Left lung (tissue), 10 donors: Measurements from ENCODE around the gene SLC45A2. TPM values are rescaled to one million over a fixed set of nuclear protein-coding genes. Genes with fewer than 3 reads are reported as not detected.
"Not testable (repeated sequence)": the region's sequence is repeated elsewhere in the genome, so short reads cannot be mapped to it uniquely, and the experiment has no call there.

ENCODE experiments used
- ATAC-seq: fragments of 200-7000 bp; cut with Tn5 transposase; one replicate; pipeline ENCODE4 v1.9.1; 2020; ENCODE audit warnings: moderate library complexity
- DNase-seq, 4 donors: peaks; one replicate each; pipeline ENCODE4 v3.0.0-alpha.2; 2013 to 2020
- H3K27ac ChIP-seq, 2 donors: fragments of 200-600 bp; sonication (generic) in 1 of 2; one replicate each; pipeline versions ENCODE4 v1.5.0 to v1.8.0; 2020 to 2021
- H3K27me3 ChIP-seq, 2 donors: fragments of 200-600 bp; sonication (generic) in 1 of 2; one replicate each; pipeline versions ENCODE4 v1.5.0 to v1.8.0; 2020 to 2021
- H3K36me3 ChIP-seq, 2 donors: fragments of 200-600 bp; sonication (generic) in 1 of 2; one replicate each; pipeline versions ENCODE4 v1.5.0 to v1.8.0; 2020 to 2021
- H3K4me1 ChIP-seq, 2 donors: fragments of 200-600 bp; one replicate each; pipeline ENCODE4 v1.8.0; 2021
- H3K4me3 ChIP-seq, 2 donors: fragments of 200-600 bp; sonication (generic) in 1 of 2; one replicate each; pipeline versions ENCODE4 v1.5.0 to v1.8.0; 2020 to 2021; ENCODE audit warnings: mild to moderate bottlenecking in 1 of 2
- H3K9me3 ChIP-seq, 2 donors: fragments of 200-600 bp; sonication (generic) in 1 of 2; one replicate each; pipeline versions ENCODE4 v1.5.0 to v1.8.0; 2020 to 2021
- intact Hi-C, 2 donors: fragments of 100-400 bp; cut with DNase I; formaldehyde crosslinking; loops; one replicate each; pipeline versions ENCODE4 v1.11.2 to v1.14.2; 2022
- polyA plus RNA-seq, 6 donors: library from polyadenylated mRNA; unstranded; fragments of 120-200 nt; gene quantifications; one replicate each; pipeline ENCODE4 v1.2.1, GENCODE V29; 2013; ENCODE audit not compliant: insufficient read length in 6 of 6
- total RNA-seq, 2 donors: library from RNA; stranded (reverse); fragmentation: NEBNext Ultra II Directional; extraction: Animal tissue kit (Norgen Biotek cat#: 25700); gene quantifications; one replicate each; pipeline ENCODE4 v1.2.1, GENCODE V29; 2021
- TF ChIP-seq, protein P1 (sequence below), 2 donors: fragments of 200-600 bp; sonication (generic) in 1 of 2; IDR thresholded peaks; one replicate each; pipeline versions ENCODE4 v1.5.0 to v1.8.0; 2021; ENCODE audit warnings: antibody characterized with exemption in 2 of 2
- donor health status: DM: no; HTN: yes; CAD: no.
- donor health status: DM: no; HTN: no; CAD: no.

SLC45A2 gene
- total and polyA plus RNA-seq, 8 donors = 0.08 to 0.42 (median 0.12) TPM; not detected in 3

DNA sequence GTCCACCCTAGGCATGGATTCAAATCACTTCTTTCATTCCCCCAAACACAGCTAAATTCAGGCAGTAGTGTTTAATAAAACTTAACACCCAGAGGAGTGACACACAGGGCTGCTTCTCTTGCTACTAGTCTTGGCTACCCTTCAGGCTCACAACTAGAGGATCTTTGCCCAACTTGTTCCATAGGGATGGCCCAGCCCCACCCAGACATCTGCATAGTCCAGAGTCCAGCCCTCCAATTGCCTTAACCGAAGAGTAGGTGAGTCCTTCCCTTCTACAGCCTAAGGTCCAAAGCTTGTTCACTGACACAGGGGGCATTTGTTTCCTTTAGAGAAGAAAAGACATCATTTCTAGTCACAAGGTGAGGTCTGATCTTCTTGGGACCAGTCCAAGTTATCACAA is 63.5 kb downstream of the SLC45A2 start:
- TF ChIP-seq, protein P1, sequence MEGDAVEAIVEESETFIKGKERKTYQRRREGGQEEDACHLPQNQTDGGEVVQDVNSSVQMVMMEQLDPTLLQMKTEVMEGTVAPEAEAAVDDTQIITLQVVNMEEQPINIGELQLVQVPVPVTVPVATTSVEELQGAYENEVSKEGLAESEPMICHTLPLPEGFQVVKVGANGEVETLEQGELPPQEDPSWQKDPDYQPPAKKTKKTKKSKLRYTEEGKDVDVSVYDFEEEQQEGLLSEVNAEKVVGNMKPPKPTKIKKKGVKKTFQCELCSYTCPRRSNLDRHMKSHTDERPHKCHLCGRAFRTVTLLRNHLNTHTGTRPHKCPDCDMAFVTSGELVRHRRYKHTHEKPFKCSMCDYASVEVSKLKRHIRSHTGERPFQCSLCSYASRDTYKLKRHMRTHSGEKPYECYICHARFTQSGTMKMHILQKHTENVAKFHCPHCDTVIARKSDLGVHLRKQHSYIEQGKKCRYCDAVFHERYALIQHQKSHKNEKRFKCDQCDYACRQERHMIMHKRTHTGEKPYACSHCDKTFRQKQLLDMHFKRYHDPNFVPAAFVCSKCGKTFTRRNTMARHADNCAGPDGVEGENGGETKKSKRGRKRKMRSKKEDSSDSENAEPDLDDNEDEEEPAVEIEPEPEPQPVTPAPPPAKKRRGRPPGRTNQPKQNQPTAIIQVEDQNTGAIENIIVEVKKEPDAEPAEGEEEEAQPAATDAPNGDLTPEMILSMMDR (IDR thresholded peaks at IDR 0.05) = no peak
- H3K27me3 ChIP-seq = no peaks in the 10 kb centered on the region
- H3K36me3 ChIP-seq = no peaks in the 10 kb centered on the region
- peaks cover 0 to 11% of the 10 kb centered on the region in 2 donors for H3K9me3 ChIP-seq
- no peak overlapping the region for H3K4me3 ChIP-seq
- ATAC-seq = no peak
- DNase-seq = no peak
- H3K4me1 ChIP-seq = no peaks in the 10 kb centered on the region
- H3K27ac ChIP-seq = no peak overlapping the region
- intact Hi-C loops = no loop called here

DNA sequence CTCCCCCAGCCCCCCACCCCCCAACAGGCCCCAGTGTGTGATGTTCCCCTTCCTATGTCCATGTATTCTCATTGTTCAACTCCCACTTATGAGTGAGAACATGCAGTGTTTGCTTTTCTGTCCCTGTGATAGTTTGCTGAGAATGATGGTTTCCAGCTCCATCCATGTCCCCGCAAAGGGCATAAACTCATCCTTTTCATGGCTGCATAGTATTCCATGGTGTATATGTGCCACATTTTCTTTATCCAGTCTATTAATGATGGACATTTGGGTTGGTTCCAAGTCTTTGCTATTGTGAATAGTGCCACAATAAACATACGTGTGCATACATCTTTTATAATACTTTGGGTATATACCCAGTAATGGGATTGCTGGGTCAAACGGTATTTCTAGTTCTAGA is 69.6 kb downstream of the SLC45A2 start:
- H3K27me3 ChIP-seq, H3K36me3 ChIP-seq, H3K4me3 ChIP-seq, intact Hi-C loops, H3K4me1 ChIP-seq, DNase-seq, ATAC-seq, H3K27ac ChIP-seq: not testable (repeated sequence)
- peaks cover 0 to 18% of the 10 kb centered on the region in 2 donors for H3K9me3 ChIP-seq

DNA sequence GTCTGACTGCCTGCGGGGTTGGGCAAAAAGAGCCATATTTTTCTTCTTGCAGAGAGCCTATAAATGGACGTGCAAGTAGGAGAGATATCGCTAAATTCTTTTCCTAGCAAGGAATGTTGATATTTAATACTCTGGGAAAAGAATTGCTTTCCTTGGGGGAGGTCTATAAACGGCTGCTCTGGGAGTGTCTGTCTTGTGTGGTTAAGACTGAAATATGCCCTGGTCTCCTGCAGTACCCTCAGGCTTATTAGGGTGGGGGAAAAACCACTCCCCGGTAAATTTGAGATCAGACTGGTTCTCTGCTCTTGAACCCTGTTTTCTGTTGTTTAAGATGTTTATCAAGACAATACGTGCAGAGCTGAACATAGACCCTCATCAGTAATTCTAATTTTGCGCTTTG is 78.2 kb downstream of the SLC45A2 start:
- peaks cover 0 to 57% of the 10 kb centered on the region in 2 donors for H3K9me3 ChIP-seq
- intact Hi-C loops, H3K27me3 ChIP-seq, H3K36me3 ChIP-seq, DNase-seq, H3K4me1 ChIP-seq, H3K4me3 ChIP-seq, ATAC-seq, H3K27ac ChIP-seq: not testable (repeated sequence)

DNA sequence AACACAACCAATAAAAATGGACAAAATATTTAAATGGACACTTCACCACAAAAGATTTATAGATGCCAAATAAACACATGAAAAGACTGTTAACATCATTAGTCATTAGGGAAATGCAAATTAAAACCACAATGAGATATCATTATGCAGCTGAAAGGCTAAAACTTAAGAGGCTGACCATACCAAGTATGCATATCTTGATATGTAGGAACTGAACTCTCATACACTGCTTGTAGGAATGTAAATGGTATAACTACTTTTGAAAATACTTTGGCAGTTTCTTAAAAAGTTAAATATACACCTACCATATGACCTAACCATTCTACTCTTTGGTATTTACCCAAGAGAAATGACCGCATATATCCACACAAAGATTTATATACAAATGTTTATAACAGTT is 79.1 kb downstream of the SLC45A2 start:
- H3K27ac ChIP-seq = no peak overlapping the region
- TF ChIP-seq, protein P1 (IDR thresholded peaks at IDR 0.05) = no peak
- no peaks in the 10 kb centered on the region for H3K27me3 ChIP-seq
- intact Hi-C loops = no loop called here
- ATAC-seq = no peak
- no peak for DNase-seq
- no peaks in the 10 kb centered on the region for H3K36me3 ChIP-seq
- no peaks in the 10 kb centered on the region for H3K4me1 ChIP-seq
- peaks cover 0 to 57% of the 10 kb centered on the region in 2 donors for H3K9me3 ChIP-seq
- H3K4me3 ChIP-seq = no peak overlapping the region

DNA sequence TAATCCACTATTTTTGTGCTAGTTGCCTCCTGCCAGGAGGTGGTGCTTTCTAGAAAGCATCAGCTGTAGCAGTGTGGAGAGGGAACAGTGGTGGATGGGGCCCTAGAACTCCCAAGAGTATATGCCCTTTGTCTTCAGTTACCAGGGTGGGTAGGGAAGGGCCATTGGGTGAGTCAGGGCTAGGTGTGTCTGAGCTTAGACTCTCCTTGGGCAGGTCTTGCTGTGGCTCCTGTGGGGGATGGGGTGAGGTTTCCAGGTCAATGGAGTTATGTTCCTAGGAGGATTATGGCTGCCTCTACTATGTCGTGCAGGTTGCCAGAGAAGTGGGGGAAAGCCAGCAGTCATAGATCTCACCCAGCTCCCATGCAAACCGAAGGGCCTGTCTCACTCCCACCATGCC is 81.4 kb downstream of the SLC45A2 start:
- no peak for ATAC-seq
- intact Hi-C loops = no loop called here
- Histone ChIP-seq H3K27ac (no peak overlapping the region), H3K27me3 (no peaks in the 10 kb centered on the region), H3K4me1 (no peaks in the 10 kb centered on the region), H3K9me3 (peaks cover 0 to 48% of the 10 kb centered on the region in 2 donors), H3K36me3 (no peaks in the 10 kb centered on the region), H3K4me3 (no peak overlapping the region)
- DNase-seq = no peak
- TF ChIP-seq, protein P1 (IDR thresholded peaks at IDR 0.05) = no peak

DNA sequence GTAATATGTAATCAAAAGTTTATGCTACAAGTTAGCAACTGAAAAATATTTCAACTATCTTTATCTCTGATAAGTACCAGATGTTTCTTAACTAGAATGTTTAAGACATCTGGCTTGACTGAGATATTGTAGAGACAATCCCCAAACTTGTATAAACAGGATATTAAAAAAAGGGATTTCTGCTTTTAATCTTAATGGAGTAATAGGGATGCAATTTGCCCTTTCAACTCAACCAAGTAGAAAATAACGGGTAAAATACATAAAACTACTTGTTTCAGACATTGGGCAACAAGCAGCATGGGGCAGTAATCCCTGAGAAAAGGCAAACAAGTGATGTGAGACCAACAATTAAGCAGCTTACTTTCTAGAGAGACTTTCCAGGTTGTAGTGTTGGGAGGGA is 83.3 kb downstream of the SLC45A2 start:
- ATAC-seq (no peak), DNase-seq (peak in 1 of 4 donors; percentile 48)
- Histone ChIP-seq H3K4me1 (no peaks in the 10 kb centered on the region), H3K27ac (no peak overlapping the region), H3K9me3 (peaks cover 0 to 28% of the 10 kb centered on the region in 2 donors), H3K36me3 (no peaks in the 10 kb centered on the region), H3K27me3 (no peaks in the 10 kb centered on the region), H3K4me3 (no peak overlapping the region)
- intact Hi-C loops = no loop called here
- TF ChIP-seq, protein P1 (IDR thresholded peaks at IDR 0.05) = no peak

Other genes with a start within 250 kb of the SLC45A2 start
- 10 to 100 TPM; 11.6 to 34.4 TPM for gene ADAMTS12, start 92.7 kb downstream of the SLC45A2 start, total RNA-seq
- gene ADAMTS12, start 92.7 kb downstream of the SLC45A2 start, polyA plus RNA-seq = 10 to 100 TPM; 42.8 to 59.1 (median 56.0) TPM
- not detected for gene RXFP3, start 48.3 kb downstream of the SLC45A2 start, total RNA-seq
- gene RXFP3, start 48.3 kb downstream of the SLC45A2 start, polyA plus RNA-seq = under 1 TPM in 2 of 6 donors, not detected in 4; 0.09 to 0.10 TPM
- gene AMACR, start 23.4 kb upstream of the SLC45A2 start, total RNA-seq = 10 to 100 TPM; 13.6 to 24.3 TPM
- gene AMACR, start 23.4 kb upstream of the SLC45A2 start, polyA plus RNA-seq = 10 to 100 TPM in 5 of 6 donors, 1 to 10 TPM in 1; 9.5 to 15.8 (median 12.2) TPM
- gene C1QTNF3, start 58.5 kb upstream of the SLC45A2 start, total RNA-seq = 10 to 100 TPM in 1 of 2 donors, 1 to 10 TPM in 1; 4.5 to 25.6 TPM
- 10 to 100 TPM; 16.5 to 31.1 (median 23.4) TPM for gene C1QTNF3, start 58.5 kb upstream of the SLC45A2 start, polyA plus RNA-seq